NCI-H2227 (cell line): Measurements from ENCODE around the gene ITGB7.

Experiments used
- DNase-seq: peaks from one replicate; lab custom pipeline; 2025; ENCODE audit not compliant: unreplicated experiment; lab: John Stamatoyannopoulos, UW

ITGB7 gene

DNA sequence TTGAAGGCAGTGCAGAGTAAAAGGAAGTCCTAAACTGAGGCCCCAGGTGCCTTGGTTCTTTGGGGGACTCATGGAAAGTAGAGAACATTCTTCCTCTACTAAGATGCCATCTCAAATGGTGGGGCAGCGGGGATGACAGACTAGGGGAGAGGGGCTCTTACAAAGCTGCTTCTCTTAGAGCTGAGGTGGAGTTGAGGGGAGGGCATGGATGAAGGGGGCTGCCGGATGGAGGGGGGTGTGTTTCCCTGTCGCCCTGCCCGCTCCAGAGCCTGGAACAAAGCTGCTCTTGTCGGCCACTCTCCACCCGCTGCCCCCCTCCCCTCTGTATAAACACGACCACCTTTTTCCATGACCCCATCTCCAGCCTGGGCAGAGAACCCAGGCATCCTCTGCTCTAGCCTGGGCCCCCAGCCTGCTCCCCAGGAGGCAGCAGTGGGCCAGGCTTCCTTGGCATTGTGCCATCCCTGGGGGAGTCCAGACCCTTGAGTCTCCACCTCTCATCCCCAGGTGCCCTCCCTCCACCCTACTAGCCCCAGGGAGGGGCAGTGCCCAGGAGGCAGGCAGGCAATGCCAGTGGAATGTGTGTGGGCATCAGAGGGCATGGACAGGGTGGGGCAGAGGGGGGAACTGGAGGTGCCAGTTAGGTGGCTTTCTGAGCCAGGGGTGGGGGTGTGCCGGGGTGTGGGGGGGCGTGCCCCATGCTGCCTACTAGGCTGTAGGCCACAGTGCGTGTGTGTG, 23.2 kb upstream of the ITGB7 start:
- no peak for DNase-seq

DNA sequence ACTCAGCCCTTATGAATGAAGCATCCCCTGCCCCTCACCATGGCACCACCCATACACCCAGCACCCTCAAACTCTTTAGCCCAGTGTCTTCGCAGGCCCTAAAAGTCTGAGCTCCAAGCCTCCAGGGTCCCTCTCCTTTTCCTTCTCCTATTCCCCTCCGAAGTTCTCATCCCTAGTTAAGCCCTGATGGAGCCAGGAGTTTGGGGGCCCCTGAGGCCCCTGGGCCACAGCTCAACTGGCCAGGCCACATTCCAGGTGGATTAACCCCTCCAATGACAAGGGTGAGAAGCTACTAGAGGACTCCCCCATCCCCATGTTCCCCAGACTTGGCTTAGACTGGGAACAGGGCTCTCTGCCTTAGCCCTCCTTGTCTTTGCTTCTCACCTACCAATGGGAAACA, 22.4 kb upstream of the ITGB7 start:
- no peak for DNase-seq

DNA sequence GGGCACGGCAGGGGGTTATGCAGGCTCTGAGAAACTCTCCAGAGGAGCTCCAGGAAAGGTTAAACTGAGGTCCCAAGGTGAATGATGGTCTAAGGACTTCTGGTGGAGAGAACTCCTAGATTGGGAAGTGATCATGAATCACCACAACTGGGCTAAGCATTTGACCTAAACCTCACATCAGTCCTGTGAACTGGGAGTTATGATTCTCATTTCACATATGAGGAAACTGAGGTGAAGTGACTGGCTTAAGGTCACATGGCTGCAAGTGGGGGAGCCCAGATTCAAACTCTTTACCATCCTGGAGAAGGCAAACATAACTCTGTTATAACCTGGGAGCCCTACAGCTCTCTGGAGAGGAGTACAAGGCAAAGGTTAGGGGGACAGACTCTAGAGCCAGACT, 20.8 kb upstream of the ITGB7 start:
- no peak for DNase-seq

DNA sequence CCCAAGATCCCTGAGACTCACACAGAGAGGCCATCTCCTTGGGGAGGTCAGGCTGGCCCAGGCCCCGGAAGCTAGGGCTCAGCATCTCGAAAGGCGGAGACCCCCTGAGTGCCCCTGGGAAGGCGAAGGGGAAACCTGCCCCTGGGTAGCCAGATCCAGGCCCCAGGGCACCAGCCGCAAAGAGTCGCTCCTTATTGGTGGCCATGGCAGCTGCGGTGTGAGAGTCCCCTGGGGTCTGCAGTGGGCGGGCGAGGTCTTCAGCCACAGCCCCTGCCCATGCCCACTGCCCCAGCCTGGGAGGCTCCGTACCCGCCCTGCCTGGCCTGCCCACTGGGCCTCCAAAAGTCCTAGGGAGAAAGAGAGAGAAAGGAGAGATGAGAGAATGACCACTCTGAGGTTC, 20.3 kb upstream of the ITGB7 start:
- no peak for DNase-seq

DNA sequence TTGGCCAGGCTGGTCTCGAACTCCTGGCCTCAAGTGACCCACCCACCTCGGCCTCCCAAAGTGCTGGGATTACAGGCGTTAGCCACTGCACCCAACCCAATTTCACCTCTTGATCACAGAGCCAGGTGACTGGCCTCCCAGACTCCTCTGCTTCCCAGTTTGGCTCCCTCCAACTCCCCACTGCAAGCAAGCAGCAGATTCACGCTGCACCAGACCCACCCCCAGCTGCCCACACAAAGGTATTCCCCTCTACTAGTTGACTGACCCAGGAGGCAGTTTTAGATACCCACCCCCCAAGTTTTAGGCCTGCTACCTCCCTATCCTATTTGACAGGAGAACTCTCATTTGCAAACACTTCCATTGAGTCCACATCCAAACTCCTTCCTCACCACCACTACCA, 19.8 kb upstream of the ITGB7 start:
- no peak for DNase-seq

DNA sequence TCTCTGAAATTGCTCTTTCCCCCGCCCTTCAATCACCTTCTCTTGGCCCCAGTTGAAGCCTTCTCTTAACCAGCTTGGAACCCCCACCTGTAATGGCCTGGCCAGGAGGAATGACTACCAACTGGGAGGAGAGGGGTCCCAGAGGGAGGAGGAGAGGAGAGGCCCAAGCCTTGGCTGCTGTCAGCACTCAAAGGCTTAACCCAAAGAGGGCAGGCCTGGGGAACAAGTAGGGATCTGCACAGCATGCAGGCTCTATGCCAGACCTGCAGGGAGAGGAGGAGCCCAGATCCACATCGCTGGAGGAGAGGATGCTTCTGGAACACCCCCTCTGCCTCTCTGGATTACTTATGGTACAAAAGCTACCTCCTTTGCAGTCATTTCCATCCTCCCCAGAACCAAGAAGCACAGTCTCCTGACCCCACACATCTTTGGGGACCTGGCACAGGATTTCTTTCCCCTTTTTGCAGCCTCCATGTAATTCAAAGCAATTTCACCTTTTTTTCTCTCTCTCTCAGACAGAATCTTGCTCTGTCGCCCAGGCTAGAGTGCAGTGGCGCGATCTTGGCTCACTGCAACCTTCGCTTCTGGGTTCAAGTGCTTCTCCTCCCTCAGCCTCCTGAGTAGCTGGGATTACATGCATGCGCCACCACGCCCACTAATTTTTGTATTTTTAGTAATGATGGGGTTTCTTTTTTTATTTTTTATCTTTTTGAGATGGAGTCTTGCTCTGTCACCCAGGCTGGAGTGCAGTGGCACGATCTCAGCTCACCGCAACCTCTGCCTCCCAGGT, 18.8 kb upstream of the ITGB7 start:
- DNase-seq: peak; percentile 24

DNA sequence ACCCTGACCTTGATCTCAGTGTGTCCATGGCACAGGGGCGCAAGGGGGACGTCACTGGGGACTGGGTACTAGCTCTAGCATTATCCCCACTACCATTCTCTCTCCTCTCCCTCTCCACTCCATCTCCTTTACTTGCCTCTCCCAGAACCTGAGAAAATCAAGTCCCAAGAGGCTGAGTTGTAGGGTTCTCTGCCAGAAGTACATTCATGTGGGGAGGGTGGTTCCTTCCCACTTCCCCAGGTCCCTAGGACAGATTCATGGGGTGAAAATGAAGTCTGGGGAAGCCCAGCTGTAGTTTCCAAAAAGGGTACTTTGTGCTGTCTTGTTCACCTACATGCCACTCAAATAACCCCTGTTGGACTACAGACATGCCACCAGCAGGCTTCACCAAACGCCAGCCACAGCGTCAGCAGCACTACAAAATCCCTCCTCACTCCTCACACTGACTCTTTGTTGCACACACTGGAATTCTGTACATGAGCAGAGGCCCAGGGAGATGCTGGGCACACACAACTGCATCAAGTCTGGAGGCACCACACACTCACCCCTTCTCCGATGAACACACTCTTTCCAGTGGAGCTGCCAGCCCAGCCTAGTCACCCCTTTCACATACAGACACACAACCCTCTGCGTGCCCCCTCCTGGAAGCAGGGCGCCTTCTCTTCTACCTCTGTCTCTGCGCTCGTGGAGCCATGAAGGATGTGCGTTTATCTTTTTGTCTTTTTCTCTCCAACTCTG, 18.0 kb upstream of the ITGB7 start:
- DNase-seq: no peak

DNA sequence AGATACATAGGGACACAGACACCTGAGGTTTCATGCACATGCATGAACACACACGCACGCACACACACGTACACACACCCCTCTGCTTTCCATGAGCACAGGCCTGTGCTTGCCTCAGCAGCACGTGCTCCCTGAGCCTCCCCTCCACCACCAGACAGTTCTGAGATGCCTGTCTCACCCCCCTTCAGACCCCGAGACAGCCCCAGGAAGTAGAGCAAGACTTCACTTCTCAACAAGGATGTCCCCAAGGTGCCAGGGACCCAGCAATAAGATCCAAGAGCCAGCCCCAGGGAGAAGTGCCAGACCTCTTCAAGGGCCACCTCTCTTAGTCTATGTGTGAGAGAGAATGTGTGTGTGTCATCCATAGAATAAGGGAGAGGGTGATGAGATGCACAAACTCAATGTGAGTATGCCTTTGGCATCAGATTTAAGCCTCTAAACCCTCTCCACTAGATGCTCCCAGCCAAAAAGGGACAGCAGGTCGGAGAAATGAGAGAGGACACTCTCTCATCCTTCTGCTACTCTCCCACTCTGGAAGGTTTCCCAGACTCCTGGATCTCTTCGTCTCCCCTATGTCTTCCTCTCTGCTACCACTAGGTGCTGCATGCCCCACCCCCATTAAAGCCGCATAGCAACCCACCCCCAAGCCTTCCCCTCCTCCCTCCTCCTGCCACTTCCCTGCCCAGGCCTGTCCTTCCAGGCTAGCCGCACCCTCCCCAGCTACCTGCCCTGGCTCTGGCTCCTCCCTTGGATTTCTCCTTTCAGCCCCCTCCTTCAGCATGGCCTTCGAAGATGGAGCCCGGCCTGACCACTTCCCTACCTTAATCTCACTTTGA, 17.2 kb upstream of the ITGB7 start:
- peak; percentile 34 for DNase-seq

DNA sequence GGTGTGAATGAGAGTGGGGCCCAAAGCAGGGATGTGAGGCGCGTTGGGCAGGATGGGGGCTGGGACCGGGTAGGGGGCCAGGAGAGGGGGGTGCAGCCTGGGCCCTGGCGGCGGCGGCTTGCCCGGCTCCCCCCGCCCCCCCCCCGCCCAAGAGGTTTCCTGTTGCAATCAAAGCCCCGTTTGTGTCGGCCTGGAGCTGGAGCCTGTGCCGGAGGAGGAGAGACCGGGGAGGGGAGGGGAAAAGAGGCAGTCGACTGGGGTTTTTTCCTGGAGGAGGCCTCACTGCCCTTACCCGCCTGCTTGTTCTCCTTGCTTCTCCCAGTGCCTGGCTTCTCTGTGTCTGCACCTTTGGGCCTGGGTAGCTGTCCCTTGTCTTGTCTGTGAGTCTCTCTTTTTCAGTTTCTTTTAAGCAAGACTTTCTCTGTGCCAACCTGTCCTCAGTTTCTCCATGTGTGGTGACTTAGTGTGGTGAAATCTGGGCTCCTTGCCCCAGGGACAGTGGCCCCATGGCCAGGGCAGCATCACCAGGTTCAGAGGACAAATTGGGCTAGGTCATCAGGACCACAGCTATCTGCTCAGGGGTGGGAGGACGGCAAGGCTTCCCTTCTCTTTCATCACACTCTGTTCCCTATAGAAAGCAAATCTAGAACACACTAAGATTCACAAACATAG, 16.5 kb upstream of the ITGB7 start:
- no peak for DNase-seq

DNA sequence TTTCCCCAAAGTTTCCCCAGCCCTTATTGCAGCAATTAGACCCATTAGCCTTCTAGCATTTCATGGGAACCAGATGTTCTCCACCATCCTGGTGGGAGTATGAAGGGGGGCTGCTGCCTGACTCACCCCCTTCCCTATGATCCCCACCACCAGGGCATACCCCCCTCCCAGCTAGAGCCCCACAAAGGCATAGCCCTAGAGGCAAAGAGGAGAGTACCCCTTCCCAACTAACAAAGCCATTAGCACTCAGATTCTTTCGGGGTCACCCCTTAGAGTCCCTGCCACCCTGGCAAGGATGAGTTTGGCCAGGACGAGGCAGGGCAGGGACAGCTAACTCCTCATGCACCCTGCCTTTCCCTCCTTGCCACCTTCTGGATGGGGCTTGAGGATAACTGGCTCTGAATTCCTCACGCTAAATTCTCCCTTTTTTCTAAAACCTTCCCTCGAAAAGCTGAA, 15.8 kb upstream of the ITGB7 start:
- no peak for DNase-seq

DNA sequence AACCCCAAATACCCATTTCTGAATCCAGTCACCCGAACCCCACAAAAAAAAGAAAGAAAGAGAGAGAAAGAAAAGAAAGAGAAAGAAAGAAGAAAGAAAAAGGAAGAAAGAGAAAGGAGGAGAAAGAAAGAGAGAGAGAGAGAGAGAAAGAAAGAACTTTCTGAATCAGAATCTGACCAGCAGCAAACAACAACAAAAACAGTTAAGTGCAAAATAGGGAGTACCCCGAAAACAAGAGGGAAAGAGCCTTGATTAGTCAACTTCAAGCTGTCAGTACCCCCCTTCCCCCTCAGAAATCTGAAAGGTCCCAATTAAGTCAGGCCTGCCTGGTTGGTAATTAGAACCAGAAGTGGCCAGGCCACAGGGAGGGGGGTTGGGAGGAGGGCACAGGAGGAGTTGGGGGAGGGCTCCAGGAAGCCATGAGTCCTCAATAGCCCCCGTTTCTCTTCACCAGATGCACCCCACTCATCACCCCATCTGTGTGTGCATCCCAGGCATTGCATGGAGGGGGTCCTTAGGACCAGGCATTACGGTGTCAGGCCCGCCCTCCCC, 15.2 kb upstream of the ITGB7 start:
- no peak for DNase-seq

DNA sequence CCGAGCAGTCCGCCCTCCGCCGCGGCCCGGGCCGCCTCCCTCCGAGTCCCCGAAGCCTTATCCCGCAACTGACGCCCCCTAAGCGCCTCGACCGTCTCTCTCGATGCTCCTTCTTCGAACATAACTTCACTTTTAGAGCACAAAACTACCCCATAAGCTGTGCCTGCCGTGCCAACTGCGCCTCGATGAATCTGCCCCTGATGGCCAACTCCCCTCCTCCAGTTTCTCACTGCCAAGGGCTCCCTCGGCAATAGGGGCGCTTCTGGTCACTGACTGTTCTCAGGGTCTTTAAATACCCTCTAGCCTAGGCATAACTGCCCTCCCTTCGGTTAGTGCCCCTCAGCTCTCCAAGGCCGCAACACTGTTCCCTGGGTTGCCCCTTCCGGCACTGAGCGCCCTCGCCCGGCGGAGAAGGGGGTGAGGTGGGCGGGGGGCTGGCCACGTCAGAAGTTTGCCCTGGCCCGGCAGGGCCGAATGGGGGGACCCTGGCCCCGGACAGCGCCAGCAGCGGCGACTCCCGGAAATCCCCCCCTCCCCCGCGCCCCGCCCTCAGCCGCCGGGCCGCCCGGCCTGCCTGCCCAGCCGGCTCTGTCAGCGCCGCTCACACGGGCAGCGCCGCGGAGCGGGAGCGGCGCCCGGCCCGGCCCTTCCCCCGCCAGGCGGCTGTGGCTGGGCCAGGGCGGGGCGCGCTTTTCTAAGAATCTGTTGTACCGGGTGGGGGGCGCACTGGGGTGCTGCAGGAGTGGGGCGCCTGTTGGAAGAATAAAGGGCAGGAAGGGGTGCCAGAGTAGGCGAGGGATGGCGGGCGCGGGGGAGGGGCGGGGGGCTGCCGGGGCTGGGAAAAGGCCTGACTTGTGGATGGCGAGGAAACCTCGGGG, 14.4 kb upstream of the ITGB7 start:
- DNase-seq: peak; percentile 55

DNA sequence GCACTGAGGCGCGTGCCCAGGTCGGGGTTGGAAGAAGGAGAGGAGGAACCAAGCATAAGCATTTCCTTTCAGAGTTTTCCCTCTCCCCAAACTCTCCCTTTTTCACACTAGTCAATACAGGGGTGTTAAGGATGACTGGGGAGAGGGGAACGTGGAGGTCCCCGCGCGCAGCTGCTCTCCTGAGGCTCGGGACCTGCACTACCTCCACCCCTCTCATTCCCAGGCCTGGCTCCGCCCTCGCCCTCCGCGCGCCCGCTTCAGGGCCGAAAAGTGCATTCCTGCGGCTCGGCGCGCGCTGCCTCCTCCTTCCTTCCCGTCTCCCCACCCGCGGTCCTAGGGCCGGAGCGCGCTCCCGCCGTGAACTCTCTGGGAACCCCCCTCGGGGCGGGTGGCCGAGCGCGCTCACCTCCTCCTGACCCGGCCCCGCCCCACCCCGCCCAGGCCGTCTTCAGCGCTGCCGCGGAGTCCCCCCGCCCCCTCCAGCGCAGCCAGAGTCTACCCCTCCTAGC, 13.7 kb upstream of the ITGB7 start:
- DNase-seq: peak; percentile 89

DNA sequence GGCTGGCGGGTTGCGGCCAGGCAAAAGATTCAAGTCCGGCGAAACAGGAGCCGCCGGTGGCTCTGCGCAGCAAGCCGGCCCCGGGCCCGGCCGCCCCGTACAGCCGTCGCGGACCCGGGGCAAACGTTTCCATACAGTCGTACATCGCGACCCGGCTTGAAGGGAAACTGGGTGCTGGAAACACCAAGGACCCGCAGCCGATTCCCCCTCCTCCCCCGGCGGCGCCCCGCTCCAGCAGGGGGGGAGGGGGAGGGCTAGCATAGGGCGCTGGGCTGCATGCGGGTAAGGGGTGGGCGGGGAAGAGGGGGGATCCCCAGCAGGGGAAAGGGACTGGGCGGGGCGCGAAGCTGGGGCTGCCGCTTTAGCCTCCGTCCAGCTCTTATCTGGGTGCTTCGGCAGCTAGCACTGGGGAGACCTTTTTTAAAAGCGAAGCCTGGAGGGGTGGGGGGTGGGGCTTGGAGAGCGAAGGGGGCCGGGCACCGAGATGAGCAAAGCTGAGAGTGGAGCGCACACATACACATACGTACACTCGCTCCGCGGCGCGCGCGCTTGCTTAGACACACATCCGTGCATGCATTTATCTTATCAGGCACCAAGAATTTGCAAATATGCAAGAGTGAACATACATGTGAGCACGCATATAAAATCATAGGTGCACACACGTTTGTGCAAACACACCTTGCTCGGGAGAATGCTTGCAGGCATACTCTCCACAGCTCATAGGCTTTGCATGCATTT, 13.1 kb upstream of the ITGB7 start:
- DNase-seq: peak; percentile 68

DNA sequence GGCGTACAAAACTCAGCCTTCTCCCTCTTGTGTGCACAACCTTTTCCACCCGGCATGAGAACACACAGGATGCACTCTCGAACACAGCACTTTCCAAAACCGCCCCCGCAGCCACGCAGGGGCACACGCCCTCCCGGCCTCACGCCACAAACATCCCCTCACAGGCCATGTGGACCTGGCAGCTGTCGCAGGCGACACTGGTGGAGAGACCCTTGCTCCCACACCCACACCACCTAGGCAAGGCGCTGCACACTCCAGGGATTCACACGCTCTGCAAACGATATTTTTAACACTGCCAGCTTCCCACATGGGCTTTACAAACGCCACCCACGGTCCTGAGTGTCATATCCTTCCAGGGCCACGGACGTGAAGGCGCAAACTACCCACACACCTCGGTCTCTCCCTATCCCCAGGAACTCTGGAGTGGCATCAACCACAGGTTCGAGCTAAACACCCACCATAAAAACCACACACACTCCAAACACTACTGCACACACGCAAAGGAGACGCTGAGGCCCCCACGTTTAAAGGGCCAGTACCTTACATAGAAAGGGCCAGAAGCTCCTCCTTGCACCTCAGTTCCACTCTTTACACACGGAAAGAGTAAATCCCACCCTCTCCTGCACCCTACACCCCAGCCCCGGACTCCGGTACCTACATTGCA, 12.4 kb upstream of the ITGB7 start:
- DNase-seq: no peak

DNA sequence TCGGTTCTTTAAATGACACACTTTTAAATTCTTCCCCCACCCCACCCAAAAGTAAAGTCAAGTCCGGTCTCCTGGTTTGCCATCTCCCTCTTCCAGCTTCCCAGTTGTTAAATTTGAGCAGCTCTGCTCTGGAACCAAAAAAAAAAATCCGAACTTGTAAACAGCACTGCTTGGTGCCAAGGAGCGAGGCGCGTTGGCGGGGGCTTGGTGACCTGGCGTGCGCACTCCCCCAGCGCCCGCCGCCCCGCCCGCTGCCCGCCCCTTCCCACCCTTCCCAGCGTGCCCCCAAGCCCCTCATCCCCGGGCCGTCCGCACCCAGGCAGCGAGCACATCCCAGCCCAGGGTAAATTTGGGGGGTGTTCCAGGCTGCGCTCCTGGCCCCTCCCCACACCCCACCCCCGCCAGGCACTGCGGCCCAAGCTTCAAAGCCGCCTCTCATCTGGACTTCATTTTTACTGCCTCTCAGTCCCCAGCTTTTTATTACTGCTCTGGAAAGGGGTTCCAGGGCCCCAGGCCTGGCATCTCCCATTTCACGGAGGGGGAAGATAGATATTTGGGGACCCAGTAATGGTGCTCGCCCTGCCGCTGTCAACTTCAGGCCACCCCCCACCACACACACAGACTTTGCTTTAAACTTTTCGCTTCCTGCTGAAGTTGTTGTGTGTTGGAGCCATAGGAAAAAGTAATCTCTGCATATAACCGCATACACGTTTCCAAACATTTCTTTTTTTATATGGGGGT, 11.7 kb upstream of the ITGB7 start:
- no peak for DNase-seq

DNA sequence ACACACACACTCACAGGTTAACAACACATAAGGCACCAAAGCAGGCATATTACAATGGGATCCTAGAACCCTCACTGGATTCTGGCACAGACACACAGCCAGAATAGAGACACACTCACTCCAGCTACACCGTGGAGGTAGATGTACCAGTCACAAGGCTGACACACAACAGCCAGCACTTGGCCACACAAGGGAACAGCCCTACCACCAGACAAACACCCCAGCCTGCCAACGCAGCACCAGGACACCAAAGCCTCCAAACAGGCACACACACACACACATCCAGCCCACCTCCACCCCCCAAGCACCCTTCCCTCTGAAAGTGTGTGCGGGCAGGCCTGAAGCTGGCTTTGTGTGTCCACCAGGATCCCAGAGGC, 10.9 kb upstream of the ITGB7 start:
- DNase-seq: no peak
